ENCODE results near the gene SLF2.

The SLF2 gene
- long read RNA-seq, donor 1, full-length matches to known transcripts = 7 of 7 reads
- long read RNA-seq, donor 1, partial matches to known transcripts = 0 of 7 reads
- long read RNA-seq, donor 1, other reads (novel, unspliced or antisense) = 0 of 7 reads
- long read RNA-seq, donor 2 = 0 reads
- long read RNA-seq, donor 3, partial matches to known transcripts = 0 of 1 reads
- long read RNA-seq, donor 3, other reads (novel, unspliced or antisense) = 0 of 1 reads
- long read RNA-seq, donor 4, transcript SLF2-205 (1 exons, 891 nt) = major isoform, 6 of 6 reads
- long read RNA-seq, donor 4, partial matches to known transcripts = 0 of 6 reads
- long read RNA-seq, donor 4, other reads (novel, unspliced or antisense) = 0 of 6 reads
- long read RNA-seq, donor 5, full-length matches to known transcripts = 6 of 6 reads
- long read RNA-seq, donor 5, partial matches to known transcripts = 0 of 6 reads
- long read RNA-seq, donor 5, other reads (novel, unspliced or antisense) = 0 of 6 reads
- long read RNA-seq, donor 6, partial matches to known transcripts = 0 of 2 reads
- long read RNA-seq, donor 6, other reads (novel, unspliced or antisense) = 0 of 2 reads
- long read RNA-seq, donor 7, full-length matches to known transcripts = 14 of 25 reads
- long read RNA-seq, donor 7, partial matches to known transcripts = 11 of 25 reads
- long read RNA-seq, donor 7, other reads (novel, unspliced or antisense) = 0 of 25 reads
- long read RNA-seq, donor 8, full-length matches to known transcripts = 5 of 5 reads
- long read RNA-seq, donor 8, partial matches to known transcripts = 0 of 5 reads
- long read RNA-seq, donor 8, other reads (novel, unspliced or antisense) = 0 of 5 reads

- DNase-seq = peak; percentile 96
Observed at GRCh38 chr10:100912605-100913469, at the start of gene SLF2. SLF2 (plus strand) TSS chr10:100912963; CDS start chr10:100913111, 148 bp downstream.

DNA sequence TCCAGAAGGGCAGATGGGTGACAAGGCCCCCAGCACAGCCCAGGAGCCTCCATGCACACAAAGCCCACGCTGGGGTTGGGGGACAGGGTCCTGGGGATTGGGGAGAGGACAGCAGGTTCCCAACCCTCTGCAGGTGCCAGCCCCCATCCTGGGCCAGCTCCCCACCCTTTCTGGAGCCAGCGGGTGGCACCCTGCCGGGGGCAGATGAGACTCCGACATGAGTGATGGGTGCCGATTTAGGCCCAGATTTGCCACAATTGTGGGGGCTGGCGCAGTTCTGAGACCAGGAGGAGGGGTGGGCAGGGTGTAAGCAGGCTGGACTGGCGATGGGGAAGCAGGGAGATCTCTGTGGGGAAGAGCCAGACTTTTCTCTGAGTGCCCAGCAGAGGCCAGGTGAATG, 49.3 kb upstream of the SLF2 start:
- DNase-seq = no peak

- DNase-seq = no peak
Observed at GRCh38 chr10:100864036-100864885, 48.5 kb upstream of the SLF2 start.

- no peak for DNase-seq
Observed at GRCh38 chr10:100864978-100865377, 47.8 kb upstream of the SLF2 start.

GRCh38 chr10:100866010-100866409, 46.8 kb upstream of the SLF2 start:
- DNase-seq = peak; percentile 34

DNA sequence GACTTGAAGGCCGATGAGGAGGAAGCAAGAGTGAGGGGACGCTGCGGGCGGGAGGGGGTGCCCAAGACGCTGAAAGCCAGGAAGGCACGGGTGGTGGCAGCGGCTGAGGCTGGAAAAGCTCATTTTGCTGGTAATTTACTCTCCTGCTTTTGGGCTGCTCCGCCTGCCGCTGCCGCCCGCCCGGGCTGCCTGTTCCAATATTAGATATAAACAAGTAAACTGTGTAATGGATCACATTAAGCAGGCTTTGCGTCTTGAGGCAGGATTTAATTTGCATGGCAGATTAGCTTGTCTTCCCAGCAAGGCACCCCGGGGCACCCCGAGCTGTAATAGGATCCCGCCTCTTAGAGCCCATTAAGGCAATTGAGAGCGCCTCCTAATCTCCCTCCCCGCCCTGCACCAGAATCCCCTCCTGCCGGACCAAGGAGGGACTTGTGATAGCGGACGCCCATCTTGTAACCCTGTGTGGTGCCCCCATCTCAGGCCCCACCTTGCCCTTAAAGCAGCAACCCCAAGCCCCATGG, 46.1 kb upstream of the SLF2 start:
- peak; percentile 14 for DNase-seq

DNA sequence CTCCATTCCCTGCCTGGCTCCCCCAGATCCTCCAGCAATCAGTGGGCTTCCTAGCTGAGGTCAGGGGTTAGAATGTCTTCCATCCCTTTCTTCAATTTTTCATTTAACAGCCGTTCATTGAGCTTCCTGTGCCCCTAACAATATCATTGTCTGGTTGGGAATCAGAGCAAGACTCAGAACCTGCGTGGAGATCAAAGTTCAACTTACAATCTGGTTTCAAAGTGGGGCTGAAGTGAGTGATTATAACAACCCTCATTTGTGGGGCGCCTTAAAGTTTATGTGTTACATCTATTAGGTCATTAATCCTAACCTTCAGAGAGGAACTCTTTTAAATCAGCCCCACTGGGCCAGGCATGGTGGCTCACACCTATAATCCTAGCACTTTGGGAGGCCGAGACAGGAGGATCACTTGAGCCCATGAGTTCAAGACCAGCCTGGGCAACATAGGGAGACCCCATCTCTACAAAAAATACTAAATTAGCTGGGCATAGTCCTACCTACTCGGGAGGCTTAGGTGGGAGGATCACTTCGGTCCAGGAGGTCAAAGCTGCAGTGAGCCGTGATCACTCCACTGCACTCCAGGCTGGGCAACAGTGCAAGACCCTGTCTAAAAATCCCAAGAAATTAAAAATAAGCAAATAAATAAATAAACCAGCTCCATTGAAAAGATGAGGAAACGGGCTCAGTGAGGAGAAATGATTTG, 45.4 kb upstream of the SLF2 start:
- DNase-seq = no peak

GRCh38 chr10:100868382-100868781, 44.4 kb upstream of the SLF2 start:
- DNase-seq = peak; percentile 9

- DNase-seq = no peak
Observed at GRCh38 chr10:100869399-100869798, 43.4 kb upstream of the SLF2 start.

DNA sequence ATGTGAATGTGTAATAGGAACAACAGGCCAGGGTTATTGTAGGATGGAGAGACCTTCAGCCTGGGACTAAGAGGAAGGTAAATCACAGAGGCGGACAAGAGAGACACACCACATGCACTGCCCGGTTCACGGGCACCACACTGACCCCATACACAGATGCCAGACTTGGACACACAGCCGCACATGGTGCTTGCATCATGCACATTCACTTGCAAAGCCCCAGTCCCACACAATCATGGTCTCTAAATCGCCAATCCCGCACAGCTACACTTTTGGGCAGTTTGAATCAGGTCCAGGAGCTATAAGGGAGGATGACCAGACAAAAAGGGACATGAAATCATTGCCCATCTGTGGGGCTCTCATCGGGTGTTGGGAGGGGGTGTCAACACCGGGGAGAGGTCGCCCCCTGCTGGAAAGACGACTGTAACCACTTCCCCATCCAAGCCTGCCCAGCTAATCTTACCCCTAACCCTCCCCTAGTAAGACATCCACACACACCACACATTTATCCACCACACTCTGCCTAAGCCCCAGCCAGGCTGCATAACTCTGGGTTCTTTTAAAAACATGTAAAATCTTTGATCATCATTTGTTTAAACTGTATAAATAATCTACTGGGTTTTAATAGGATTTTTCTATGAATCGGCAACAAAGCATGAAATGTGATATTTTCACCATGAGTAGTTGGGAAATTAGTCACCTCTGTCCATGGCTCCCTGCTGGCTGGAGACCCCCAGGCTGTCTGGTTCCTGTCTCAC, 40.5 kb upstream of the SLF2 start:
- no peak for DNase-seq

DNA sequence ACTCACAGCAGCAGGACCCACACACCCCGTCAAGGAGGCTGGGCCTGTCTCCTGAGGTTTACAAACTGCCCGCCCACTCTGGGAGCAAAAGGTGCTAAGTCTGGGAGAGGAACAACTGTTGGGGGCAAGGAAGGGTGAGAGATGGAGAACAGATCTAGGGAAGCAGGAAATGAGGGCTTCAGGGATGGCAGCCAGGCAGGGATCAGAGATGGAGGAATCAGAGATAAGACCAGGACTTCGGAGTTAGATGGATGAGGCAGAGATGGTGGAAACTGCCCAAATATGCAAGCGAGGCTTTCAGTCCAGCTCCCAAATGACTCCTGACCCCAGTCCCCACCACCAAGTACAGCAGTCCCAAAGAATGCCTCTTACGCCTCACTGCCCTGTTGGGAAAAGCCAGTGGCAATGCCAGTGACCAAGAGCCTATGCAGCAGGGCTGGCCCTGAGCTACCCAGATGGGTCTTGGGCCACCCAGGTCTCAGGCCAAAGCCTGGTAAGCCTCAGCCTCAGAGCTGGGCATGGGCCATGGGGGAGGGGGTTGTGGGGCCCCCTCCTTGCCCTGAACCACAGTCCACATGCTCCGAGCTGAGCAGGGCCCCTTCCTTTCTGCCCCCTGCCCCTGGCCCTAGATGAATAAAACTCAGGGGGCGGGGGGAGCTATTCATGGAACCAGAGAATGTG, 39.5 kb upstream of the SLF2 start:
- no peak for DNase-seq

DNA sequence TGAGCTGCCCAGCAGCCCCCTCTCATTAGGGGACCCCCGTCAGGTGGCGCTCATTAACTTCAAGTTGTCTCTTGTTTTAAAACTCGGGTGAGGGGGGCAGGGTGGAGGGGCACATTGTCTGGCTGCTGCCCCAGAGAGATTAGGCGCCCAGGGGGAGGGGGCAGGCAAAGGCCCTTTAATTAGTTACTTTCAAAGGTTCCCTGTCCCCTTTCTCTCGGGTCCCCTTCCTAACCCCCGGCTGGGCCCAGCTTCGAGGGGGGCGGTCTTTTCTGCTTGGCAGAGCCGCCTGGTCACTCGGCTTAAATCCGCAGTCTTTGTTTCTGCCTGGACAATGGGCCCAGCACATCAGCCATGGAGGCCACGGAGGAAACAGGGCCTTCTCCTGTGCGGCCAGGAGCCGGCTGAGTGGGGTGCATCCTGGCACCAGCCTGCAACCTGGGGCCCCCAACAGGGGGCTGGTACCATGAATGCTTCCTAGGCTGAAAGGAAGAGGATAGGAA, 38.9 kb upstream of the SLF2 start:
- no peak for DNase-seq

DNA sequence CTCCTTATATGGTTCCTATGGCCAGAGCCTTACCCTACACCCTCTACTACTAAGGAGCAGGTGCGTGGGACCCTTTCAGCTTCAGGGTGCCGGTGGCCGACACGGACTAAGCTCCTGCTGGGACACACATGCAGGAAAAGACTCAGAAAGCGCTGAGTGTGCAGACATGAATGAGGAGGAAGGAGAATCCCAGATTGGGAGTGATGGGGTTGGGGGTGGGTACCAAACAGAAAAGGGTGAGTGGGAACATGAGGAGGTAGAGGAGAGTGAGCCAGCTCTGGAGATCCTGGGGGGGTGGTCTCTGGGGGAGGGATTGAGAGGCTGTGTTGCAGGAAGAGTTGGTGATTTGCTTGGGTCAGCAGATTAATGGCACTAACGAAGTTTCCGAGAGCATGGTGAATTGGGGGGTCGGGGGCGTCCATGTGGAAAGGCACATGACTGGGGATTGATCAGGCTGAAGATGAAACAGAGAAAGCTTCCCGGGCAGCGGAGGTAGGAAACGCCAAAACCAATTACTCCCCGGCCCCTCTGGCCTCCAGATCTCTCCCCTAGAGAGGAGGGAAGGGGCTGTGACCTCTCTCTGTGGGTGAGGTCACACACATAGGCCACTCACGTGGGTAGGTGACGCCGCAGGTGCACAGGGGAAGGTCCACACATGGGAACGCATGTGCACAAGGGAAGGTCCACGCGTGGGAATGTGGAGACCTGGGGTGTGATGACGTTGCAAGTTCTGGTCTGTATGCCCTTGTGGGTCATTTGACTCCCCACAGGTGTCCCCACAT, 37.9 kb upstream of the SLF2 start:
- no peak for DNase-seq

- DNase-seq = no peak
Observed at GRCh38 chr10:100875484-100876166, 37.1 kb upstream of the SLF2 start.

GRCh38 chr10:100876585-100877460, 35.9 kb upstream of the SLF2 start:
- no peak for DNase-seq

DNA sequence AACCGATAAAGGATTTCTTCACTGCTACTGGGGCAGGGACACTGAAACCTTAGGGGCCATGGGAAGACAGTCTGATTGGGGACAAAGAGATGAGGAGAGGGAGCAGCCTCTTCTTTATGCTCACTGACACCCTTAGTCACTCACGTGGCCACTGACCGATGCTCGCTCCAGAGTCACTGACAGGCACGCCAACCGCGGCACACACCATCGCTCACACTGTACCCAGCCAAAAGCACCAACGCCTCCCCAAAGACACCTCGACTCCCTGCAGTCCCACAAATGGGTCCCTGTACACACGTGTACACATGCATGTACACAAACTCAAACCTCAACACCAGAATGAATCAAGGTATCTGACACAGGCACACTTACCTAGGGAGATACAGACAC, 35.3 kb upstream of the SLF2 start:
- DNase-seq = no peak

Measured in right kidney (tissue), 9 donors.